ENCODE measurements around the gene BZW1.

GRCh38 chr2:200856806-200857205, 45.1 kb downstream of the BZW1 start:
- no peak for TF ChIP-seq CTCF (conservative IDR thresholded peaks at IDR 0.05; ENCODE audit: low read depth in 2 of 2)
- TF ChIP-seq EZH2 (IDR thresholded peaks at IDR 0.05; ENCODE audit: low read depth, unreplicated experiment), result no peak
- no peak for TF ChIP-seq NANOG (IDR thresholded peaks at IDR 0.05; ENCODE audit: borderline replicate concordance)
- no peak for TF ChIP-seq CREB1 (CRISPR knock-in tag; IDR thresholded peaks at IDR 0.05; ENCODE audit: low read depth)
- no peak for TF ChIP-seq POLR2AphosphoS5 (IDR thresholded peaks at IDR 0.05; ENCODE audit: low read depth)
- TF ChIP-seq STAT1 (IDR thresholded peaks at IDR 0.05; ENCODE audit: unreplicated experiment), result no peak
- no peak for TF ChIP-seq ETS1 (IDR thresholded peaks at IDR 0.05)
- TF ChIP-seq REST (IDR thresholded peaks at IDR 0.05; ENCODE audit: unreplicated experiment), result no peak
- TF ChIP-seq JUNB (IDR thresholded peaks at IDR 0.05; ENCODE audit: unreplicated experiment), result no peak
- no peak for TF ChIP-seq EZH2phosphoT487 (IDR thresholded peaks at IDR 0.05; ENCODE audit: unreplicated experiment)
- TF ChIP-seq ZNF114 (CRISPR knock-in tag; IDR thresholded peaks at IDR 0.05), result no peak
- no peak for TF ChIP-seq ZNF331 (CRISPR knock-in tag; IDR thresholded peaks at IDR 0.05; ENCODE audit: low read depth)

Data from GM23338 (cell line).